HT-29 (cell line): ENCODE data around the gene TXNIP. TPM values are rescaled to one million over a fixed set of nuclear protein-coding genes. Genes with fewer than 3 reads are reported as not detected.

Source experiments
- DNase-seq: peaks from one replicate; pipeline ENCODE4 v3.0.0-alpha.2; 2015; ENCODE audit warnings: low spot score
- total RNA-seq: library from RNA; depleted of rRNA; stranded (reverse); fragments of >200 nt; shearing (Covaris generic); gene quantifications from 2 replicates; pipeline ENCODE4 v1.2.3, GENCODE V29; 2014

Gene TXNIP
- total RNA-seq, 1 experiment from 2014 or later, result 46.6 TPM

DNA sequence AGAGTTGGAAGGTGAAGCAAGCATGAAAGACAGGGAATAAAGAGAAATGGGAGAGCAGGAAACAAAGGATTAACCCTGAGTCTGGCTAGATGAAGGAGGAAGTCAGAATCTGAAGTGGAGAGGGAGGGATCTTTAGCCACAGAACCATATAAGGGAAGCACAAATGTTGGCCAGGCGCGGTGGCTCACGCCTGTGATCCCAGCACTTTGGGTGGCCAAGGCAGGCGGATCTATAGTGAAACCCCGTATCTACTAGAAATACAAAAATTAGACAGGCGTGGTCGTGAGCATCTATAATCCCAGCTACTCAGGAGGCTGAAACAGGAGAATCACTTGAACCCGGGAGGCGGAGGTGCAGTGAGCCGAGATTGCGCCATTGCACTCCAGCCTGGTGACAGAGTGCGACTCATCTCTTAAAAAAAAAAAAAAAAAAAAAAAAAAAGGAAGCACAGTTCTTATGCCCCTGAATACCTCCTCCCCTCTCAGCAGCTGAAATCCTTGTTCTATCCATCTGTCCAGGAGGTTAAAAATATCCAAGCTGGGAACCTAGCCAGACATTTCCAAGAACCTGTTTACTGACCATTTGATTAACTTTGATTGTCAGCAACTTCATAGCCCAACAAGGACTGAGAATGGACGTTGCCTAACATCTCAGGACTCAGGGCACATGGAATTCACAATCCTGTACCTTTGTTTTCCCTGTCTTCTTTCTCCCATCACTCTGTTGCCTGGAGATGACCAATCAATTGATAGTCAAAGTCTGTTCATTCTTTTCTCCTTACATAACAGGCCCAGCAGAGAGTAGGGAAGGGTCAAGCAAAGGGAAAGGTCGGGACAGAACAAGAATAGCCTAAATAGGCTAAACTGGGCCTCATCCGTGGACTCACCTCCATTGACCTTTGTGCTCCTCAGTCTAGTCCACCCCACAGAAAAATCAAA is 10.6 kb downstream of the TXNIP start:
- peak; percentile 68 for DNase-seq

DNA sequence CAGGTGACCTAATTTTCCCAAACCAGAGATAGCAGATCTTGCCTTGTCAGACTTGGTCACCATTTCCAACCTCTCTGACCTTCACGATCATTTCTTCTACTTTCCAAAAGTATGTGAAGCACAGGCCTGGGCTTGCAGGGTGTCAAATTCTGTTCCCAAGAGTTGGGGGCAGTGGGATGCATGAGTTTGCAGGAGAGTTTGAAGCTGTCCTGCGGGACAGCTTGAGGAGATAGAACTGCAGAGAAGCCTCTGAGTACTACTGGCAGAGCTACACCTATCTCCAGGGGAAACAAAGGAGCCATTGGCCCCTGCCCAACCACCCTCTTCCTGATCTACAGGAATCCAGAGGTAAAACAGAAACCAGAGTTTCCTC is 11.3 kb downstream of the TXNIP start:
- no peak for DNase-seq

DNA sequence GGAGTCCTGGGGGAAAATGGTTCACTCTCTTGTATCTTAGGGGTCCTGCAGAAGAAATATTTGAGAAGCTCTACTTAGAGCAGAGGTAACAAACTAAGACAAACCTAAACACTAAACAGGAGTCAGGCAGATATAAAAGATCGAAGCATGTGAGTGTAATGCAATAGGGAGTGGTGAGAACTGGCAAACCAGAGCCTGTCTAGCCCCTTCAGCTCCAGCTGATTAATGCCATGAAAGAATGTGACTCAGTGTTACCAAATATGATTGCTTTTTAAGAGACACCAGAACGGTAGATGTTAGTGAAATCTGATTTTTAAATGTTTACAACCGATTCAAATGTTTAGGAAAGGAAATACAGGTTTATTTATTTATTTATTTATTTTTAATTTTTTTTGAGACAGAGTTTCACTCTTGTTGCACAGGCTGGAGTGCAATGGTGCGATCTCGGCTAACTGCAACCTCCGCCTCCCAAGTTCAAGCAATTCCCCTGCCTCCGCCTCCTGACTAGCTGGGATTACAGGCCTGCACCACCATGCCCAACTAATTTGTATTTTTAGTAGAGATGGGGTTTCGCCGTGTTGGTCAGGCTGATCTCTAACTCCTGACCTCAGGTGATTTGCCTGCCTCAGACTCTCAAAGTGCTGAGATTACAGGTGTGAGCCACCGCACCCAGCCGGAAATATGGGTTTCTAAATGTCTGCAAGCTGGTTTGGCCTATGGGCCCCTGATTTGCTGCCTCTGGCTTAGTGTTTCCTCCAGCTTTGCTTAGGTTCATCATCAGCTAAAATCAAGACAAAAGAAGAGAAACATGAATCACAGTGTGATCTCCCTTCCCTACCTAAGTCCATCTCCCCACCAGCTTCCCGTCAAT is 12.2 kb downstream of the TXNIP start:
- no peak for DNase-seq

DNA sequence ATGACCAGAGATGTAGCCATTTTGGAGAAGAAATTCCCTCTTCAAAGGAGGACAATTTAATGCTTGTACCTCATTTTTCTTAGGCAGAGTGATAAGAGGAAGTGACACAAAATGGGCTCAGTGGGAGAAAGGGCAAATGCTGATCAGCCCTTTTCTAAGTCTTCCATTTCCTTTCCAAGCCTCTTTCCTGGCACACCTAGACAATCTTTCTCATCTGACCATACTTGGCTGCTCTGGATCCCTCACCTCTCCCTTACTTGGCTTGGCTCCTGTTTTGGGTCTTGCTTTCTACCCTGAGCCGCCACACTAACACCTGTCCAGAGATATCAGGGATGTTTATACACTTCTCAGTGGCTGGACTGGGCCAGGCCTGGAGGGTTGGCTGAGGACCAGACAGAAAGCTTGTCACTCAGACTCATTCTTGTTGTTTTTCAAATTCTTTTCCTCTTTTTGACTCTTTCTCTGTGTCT is 13.1 kb downstream of the TXNIP start:
- peak; percentile 68 for DNase-seq

DNA sequence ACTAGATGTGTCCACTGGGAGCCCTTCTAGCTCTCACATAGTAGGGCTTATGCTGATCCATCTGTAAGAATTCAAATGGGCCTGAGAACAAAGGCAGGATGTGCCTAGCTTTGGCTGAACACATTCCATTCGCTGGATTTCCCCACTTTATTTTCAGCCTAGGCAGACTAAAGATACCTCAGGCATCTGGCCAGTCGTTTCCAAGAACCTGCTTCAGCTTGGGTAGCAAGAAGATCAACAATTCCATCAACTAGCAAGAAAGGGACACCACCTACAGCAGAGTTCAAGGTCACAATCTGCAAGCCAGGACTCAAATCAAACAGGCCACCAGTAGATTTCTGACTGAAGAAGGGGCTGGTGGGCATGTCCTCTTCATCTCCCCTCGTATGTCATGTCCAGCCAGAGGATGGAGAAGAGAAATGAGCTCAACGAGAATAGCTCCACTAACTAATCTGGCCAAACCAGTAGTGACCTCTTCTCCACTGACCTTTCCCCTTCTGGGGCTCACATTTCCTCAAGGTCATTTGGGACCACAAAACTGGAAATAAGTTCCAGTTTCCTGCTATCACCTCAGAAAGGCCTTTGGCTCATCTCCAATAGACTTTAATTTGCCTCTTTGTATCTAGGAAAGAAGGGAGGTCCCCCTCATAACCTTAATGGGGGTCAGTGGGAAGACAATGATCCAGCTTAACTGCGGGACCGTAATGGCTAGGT is 14.2 kb downstream of the TXNIP start:
- no peak for DNase-seq

DNA sequence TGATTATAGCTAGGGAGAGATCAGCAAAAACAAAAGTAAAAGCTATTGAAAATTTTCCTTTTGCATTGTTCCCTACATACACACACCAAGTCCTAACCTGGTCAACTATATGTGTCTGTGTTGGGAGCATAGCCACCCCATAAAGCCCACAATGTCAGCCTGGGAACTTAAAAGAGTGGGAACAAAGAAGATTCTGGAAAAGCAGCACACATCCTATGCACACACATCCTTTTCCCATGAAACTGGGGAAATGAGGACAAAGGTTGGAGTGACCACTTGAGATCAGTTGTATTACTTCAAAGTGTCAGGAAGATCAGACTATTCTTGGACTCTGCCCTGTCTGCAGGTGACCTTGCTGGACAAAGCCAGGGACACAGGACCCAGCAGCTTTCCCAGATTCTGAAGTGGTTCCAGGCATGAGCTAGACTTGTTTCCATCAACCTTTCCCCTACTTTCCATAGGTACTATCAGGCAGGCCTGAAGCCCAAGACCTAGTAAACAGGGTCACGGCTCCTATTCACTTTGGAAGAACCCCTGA is 15.9 kb downstream of the TXNIP start:
- no peak for DNase-seq

DNA sequence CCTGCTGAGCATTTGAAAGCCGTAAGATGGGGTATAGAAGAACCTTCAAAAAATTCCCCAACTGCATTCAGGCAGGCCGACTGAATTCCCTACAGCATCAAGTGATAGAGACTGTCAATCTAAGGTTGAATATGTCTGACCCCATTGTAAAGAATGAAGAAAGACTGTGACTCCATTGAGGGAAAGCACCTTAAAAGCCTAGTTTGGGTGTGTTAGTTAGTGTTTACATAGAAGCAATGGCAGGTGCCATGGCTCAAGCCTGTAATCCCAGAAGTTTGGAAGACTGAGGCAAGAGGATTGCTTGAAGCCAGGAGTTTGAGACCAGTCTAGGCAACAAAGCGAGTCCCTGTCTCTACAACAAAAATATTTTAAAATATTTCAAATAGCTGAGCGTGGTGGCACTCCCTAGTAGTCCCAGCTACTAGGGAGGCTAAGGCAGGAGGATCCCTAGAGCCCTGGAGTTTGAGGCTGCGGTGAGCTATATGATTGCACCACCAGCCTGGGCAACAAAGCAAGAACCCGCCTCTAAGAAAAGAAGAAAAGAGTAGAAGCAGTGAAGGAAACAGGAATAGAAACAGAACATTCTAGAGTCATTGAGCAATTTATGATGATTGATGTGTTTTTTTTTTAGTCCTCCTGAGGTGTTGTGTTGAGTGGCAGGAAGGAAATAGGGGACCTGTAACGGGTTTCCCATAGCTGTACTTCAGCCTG is 16.5 kb downstream of the TXNIP start:
- no peak for DNase-seq

DNA sequence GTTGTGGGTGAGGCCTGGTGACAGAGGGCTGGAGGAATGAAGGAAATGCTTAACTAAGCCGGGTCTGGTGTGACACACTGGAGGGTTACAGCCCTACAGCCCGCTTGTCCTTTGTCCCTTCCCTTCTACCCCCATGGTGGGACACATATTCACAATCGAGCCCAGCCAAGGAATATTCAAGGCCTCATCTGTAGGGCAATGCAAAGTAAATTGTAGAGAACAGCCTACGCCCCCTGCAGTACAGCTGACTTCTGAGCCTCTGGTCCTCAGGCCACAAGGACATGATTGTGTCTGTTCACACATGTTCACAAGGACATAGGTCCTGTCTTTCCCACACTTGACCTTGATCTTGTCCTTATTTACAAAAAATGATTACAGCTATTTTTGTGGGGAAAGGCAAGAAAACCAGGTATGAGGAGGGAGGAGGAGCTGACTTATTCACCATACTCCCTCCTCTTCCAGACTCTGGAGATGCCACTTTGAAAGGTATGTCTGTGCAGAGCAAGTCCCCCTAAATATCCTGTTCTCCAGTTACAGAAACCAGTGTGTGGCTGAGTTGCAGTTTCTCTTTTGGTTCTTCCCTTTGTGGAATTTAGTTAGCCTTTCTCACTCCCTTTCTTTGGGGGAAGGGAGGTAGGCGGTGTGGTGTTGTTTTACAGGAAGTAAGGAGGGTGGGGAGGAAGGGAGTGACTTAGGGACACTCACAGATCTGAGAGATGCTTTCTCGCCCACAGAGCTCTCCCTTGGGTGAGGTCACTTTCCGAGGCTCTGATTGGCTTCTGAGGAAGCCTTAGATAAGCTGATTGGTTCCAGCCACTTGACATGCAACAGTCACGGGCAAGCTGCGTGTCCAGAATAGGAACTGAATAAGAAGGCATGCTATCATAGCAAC is 17.3 kb downstream of the TXNIP start:
- DNase-seq, result peak; percentile 96

DNA sequence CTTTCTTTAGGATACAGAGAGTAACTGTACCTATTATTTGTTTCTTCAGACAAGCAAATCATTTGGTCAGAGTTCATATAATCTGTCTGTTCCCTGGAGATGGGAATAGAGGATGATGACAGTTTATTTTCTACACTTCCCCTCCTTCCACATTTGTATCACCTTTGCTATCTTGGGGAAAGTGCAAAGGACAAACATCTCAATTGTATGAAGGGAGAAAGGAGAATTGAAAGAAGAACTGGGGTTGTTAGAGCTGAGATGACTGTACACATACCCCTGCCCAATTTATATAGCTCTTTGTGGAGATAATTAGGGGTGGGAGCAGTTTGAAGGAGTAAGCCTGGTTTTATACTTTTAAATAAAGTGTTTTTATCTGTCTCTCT is 17.9 kb downstream of the TXNIP start:
- no peak for DNase-seq

DNA sequence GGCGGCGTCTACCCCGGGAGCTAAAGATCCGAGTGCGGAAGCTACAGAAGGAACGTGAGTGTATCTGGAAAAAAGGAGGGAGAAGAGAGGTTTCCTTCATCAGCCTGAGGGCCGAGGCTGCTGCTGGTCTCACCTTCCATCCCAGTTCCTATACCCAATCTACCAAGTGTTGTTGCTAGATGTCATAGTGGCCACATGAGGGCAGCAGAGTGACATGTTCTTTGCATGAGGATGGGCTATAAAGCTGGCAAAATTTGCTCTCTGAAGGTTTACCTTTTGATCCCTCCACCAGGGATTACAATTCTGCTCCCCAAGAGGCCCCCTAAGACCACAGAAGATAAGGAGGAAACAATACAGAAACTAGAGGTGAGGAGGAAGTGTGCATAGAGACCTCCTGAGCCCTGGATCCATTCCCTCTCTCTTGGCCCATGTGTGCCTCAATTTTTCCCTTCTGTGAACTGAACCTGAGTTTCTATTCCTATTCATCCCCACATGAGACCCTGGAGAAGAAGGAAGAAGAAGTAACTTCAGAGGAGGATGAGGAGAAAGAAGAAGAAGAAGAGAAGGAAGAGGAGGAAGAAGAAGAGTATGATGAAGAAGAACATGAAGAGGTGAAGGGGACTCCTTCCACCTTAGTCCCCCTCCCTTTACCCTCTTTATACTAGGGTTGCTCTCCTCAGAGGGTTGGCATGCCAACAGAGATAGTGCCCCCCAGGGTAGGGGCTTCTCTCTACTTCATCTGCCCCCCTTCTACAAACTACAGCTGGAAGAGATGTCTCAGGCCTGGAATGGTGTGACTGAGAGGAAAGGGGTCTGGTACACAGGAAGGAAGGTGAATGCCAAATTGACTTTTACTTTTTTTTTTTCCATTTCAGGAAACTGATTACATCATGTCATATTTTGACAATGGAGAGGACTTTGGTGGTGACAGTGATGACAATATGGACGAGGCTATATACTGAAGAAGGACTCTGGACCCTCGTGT is 18.6 kb downstream of the TXNIP start:
- DNase-seq, result peak; percentile 87

DNA sequence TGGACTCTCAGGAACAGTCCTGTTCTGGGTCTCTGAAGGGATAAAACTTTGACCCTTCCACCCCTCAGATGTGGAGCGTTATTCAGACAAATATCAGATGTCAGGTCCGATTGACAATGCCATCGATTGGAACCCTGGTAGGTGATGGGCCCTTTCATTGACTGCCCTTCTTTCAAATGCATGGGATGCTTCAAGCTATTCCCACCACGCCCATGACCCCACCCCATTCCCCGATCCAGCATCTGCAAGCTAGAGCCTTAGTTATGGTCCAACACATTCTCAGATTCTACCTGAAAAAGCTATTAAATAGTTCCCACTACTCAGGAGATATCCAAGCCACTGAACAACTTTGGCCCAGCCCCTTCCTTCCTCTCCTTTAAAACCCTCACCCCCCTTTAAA is 19.4 kb downstream of the TXNIP start:
- no peak for DNase-seq

DNA sequence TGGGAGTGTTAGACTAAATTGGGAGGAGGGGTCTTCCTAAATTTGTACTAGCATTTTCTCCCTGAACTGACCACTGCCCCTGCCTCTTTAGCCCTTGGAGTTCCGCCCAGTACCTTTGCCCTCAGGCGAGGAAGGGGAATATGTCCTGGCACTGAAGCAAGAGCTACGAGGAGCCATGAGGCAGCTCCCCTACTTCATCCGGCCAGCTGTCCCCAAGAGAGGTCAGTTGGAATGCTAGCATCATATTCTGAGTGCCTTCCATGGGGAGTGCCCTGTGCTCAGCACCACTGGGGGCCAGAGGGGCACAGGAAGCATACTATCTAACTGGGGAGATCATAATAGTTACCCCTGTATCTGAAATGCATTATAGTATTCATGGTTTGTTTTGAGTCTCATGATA is 21.2 kb downstream of the TXNIP start:
- DNase-seq, result no peak

DNA sequence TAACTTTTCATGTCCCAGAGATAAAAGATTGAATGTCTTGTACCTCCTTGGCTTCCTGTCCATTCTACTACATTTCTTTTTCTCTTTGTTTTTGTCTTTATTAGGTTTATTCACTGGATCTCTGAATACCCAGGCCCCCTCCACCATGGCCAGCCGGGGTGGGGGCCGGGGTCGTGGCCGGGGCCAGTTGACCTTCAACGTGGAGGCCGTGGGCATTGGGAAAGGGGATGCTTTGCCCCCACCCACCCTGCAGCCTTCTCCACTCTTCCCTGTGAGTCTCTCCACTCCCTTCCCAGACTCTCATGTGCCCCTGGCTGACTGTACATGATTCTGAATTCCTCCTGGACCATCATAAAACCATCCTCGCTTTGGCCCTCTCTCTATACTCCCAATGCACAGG is 21.7 kb downstream of the TXNIP start:
- DNase-seq, result no peak

DNA sequence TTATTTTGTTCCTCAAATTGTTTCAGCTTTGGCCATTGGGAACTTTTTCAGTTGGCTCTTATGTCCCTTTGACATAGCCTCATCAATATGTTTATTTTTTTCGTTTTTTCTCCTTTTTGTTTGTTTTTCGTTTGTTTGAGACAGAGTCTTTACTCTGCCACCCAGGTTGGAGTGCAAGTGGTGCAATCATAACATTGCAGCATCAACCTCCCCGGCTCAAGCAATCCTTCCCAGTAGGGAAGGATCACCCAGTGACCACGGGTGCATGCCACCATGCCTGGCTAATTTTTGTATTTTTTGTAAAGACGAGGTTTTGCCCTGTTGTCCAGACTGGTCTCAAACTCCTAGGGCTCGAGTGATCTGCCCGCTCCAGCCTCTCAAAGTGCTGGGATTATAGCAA is 23.8 kb downstream of the TXNIP start:
- DNase-seq, result no peak

DNA sequence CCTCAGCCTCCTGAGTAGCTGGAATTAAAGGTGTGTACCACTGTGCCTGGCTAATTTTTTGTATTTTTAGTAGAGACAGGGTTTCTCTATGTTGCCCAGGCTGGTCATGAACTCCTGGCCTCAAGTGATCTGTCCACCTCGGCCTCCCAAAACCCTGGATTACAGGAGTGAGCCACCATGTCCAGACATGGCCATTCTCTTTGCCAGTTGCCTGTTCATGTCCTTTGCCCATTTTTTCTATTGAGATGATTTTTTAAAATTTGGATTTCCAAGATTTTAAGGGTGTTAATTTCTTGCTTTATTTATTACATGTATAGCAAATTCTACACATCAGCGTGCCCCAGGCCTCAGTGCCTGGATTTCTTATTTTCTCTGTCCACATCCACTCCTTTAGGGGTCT is 29.1 kb downstream of the TXNIP start:
- no peak for DNase-seq

DNA sequence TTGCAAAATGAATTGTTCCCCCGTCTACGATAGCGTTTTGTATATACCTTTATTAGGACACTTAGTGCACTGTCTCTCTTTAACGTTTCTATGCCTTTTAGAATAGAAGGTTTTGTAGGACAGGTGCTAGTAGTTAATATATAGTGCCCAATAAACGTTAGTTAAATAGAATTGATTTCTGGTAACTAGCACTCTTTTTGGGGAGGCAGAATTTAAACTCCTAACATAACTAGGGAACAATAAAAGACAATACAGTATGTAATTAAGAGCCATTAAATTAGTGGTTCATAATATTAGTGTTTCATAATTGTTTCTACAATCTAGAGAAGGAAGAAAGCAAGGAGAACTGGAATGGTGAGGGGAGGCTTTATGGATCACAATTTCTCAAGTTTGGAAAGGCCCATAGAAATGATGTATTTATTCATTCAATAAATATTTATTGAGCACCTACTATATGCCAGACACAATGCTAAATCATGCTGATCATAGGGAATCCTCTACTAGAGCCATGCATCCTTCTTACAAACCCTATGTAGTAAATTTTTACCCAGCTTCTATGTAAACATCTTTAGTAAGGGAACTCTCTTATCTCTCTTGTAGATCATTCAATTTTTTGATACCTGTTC is 31.1 kb downstream of the TXNIP start:
- DNase-seq, result no peak

DNA sequence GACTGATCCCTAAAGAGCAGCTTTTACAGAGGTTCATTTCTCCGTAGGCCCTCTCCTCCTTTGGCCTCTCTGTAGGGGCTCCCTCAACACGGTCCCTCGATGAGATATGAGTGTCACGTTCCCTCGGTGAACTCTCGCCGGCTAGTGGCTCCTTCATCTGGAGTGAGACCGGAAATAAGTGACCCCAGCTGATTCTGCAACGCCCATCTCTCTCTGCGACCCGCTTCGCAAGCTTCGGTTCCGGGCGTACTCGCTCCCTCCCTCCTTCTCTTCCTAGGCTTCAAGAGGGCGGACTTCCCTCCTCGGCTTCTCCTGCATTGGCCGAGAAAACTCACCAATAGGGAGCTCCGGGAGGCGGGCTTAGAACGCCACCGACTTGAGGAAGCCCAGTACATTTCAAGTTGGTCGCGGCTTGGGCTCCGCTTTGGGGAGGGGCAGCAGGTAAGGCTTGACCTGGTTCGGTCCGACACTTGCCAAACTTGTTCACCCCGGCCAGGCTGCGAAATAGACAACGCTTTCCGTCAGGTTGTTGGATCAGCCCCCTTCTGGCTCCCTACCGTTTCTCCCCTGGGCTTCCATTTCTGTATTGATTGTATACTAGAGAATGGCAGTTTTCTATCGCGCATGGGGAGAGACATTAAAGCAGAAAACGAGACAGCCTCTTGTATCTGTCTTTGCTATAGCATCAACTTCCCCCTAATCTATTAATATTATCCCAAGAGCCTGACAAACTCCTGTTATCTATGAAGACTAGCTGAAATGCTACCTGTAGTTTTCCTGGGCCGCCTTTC is 31.9 kb downstream of the TXNIP start, which contains the start of the genes ANKRD34A and POLR3GL:
Gene ANKRD34A, minus strand, starts transcription at position 248 of the 791 bp plus-strand sequence. CDS start 2,816 bp downstream, outside the sequence.
Gene POLR3GL, plus strand, starts transcription at position 363 of the 791 bp plus-strand sequence. CDS start 10,176 bp downstream, outside the sequence.
- DNase-seq, result peak; percentile 93
